GM12874 (cell line): ENCODE measurements around the gene GLCCI1.

Source experiments
- TF ChIP-seq, protein P1 (sequence below): IDR thresholded peaks from 2 replicates; pipeline ENCODE4 v1.5.1; 2011; ENCODE audit warnings: low read depth, mild to moderate bottlenecking, control low read depth, low read length, moderate library complexity; ENCODE audit not compliant: insufficient read depth

GLCCI1 gene

GRCh38 chr7:7944619-7945282 is 23.8 kb upstream of the GLCCI1 start:
- TF ChIP-seq, protein P1, sequence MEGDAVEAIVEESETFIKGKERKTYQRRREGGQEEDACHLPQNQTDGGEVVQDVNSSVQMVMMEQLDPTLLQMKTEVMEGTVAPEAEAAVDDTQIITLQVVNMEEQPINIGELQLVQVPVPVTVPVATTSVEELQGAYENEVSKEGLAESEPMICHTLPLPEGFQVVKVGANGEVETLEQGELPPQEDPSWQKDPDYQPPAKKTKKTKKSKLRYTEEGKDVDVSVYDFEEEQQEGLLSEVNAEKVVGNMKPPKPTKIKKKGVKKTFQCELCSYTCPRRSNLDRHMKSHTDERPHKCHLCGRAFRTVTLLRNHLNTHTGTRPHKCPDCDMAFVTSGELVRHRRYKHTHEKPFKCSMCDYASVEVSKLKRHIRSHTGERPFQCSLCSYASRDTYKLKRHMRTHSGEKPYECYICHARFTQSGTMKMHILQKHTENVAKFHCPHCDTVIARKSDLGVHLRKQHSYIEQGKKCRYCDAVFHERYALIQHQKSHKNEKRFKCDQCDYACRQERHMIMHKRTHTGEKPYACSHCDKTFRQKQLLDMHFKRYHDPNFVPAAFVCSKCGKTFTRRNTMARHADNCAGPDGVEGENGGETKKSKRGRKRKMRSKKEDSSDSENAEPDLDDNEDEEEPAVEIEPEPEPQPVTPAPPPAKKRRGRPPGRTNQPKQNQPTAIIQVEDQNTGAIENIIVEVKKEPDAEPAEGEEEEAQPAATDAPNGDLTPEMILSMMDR: no peak

GRCh38 chr7:7946486-7946885 is 22.1 kb upstream of the GLCCI1 start:
- TF ChIP-seq, protein P1: no peak

- TF ChIP-seq, protein P1: no peak
Measured at GRCh38 chr7:7948232-7948631, 20.4 kb upstream of the GLCCI1 start.

DNA sequence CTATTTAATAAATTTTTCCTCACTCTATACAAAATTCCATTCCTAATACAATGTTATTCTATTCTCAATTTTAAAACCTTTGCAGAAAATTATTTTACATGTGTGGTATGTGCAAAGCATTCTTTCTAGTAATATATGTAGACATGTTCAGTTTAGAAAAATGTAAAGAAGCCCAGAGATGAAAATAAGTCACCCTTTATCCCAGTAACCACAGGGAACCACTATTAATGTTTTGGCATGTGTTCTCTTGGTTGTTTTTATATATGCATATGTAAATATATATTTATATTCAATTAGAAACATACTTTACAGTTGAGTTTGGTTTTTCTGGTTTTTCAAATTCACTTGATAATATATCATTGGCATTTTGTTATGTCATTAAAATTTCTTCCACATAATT is 14.8 kb upstream of the GLCCI1 start:
- TF ChIP-seq, protein P1: no peak

DNA sequence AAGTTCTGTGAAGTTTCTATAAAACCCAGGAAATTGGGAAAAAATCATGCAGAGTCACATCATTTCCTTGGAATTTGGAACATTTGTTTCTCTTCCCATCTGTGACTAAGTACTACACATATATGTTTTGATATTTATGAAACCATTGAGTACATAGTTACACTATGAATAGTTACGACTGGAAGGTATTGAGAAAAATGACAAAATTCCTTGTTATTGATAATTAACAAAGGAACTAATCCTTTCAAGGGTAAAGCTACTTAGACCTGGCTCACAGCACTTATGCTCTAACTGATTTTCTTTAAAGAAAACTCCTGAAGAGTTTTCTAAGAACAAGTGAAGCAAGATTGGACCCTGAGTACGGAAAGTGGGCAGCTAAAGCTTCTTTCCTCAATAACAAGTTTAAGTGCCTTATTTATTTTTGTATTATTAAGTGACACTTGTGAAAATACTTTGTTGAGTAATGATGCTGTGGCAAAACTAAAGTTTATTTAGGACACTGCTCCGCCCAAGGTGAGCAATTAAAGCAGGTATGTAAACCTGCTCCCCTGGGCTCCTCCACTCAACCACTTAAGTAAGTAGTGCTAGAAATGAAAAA is 12.0 kb upstream of the GLCCI1 start:
- TF ChIP-seq, protein P1: no peak

DNA sequence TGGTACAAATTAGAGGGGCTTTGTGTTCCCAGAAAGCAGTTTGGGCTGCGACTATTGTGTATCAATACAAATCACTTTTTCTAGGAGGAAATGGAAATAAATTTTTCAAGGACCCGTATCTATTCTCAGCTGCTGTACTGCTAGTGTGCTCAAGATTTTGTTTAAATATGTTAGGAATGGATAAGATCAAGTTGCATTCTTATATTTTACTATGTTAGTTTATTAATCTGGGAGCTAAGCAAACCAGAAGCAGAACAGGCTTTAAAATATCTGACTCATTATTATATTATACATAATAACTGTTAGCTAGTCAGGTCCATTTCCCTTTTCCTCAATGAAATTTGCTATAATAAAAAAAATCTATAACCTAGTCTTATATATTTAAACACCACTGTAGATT is 11.1 kb upstream of the GLCCI1 start:
- TF ChIP-seq, protein P1: no peak

DNA sequence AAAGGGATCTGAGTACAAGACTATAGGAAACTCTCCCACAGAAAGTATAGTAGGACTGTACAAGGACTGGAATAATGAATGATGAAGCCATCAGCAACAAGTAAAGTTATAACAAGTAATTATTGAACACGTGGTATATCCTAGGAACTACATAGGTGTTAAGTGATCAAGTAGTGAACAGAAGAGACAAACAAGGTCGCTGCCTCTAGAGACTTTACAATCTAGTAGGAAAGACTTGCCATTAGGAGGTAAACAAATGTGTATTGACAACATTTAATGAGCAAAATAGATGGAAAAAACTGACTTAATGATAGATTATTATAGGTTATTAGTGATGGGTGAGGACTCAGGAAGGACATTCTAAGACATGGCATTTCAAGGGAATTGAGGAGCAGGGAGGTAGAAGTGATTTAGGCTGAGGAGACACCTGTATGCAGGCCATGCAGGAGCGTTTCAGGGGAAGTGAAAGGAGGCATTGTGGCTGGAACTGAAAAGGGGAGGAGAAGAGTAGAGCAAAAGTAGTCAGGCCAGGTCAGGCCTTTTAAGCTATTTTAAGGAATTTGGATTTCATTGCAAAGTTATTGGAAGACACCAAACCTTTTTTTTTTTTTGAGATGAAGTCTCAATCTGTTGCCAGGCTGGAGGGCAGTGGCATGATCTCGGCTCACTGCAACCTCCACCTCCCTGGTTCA is 8.5 kb upstream of the GLCCI1 start:
- TF ChIP-seq, protein P1: no peak
